Inflammatory macrophage treated with lipopolysaccharide for 1 hour (primary cell): ENCODE results near the gene HDAC9.

ENCODE experiments used
- DNase-seq, 2 donors: peaks; one replicate each; pipeline ENCODE4 v3.0.0-alpha.2; 2020 to 2022

Gene HDAC9

DNA sequence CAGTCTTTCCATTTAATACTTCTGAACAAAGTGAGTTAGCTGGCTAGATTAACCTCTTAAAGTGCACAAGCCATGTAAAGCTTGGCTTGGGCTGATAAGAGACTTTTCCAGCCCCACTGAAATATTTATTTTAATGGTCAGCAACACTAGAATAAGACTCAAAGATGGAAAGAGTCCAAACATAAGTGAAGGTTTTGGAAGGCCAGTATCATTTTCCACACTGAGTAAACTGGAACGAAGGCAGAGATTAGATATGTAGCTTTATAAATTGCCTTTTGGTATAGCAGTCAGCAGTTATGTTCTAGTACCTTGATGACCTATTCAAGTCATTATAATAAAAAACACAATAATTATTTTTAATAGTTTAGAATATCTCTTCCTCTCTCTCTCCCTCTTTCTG, 102.2 kb downstream of the HDAC9 start:
- DNase-seq: no peak

DNA sequence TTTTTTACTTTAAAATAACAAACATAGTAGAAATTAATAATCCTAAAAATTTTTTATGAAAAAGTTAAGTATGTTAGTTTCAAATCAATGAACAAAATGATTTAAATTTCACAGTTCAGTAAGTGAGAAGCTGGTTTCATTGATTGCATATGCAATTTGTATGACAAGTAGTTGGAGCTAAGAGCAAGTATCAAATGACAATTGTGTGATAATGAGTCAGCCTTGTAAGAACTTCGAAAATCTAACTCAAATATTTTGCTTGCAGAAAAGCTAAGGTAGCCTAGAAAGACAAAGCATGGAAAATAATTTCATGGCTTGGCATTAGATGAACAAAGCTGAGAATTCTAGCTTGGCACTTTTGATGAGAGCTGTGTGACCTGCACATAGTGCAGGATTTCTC, 111.5 kb downstream of the HDAC9 start:
- DNase-seq: no peak

- peak in 1 of 2 donors; percentile 24 for DNase-seq
Observed at GRCh38 chr7:18610331-18610948, 114.9 kb downstream of the HDAC9 start.

DNA sequence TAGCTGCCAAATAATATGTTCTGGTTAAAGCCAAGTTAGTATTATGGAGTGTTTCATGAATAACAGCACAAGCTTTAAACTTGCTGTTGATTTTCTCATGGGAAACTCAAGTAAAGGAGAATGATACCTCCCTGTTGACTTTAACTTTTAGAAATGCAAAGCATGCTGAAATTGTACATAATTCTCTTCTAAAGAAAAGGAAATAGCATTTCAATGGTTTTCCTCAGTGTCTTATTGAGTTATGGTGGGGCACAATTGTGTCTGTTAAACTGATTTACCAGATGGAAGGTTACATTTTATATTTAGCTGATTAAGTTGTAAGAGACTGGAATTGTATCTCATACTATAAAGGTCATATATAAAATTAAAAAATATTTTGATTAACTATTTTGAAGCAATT, 119.3 kb downstream of the HDAC9 start:
- DNase-seq: no peak

GRCh38 chr7:18619311-18619710, 123.8 kb downstream of the HDAC9 start:
- DNase-seq: no peak

- DNase-seq: no peak
Observed at GRCh38 chr7:18623389-18623788, 127.8 kb downstream of the HDAC9 start.

GRCh38 chr7:18624459-18624858, 128.9 kb downstream of the HDAC9 start:
- DNase-seq: no peak

GRCh38 chr7:18626086-18626485, 130.5 kb downstream of the HDAC9 start:
- no peak for DNase-seq

GRCh38 chr7:18626717-18627116, 131.2 kb downstream of the HDAC9 start:
- no peak for DNase-seq

DNA sequence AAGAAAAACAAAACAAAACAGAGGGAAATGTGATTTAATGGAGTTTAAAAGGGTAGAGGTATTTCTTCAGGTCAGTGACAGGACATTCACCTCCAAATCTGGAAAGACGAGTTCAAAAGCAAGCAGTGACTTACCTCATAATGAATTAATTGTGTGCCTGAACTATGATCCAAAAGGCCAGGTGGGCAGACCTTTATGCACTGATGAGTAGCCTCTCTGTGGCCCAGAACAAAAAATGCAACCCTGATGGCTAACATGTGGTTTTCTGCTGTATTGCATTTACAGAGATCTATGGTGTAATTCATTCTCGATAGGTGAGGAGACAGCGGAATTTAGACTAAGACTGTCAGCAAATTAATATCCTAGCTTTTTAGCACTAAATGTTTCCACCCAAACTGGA, 142.0 kb downstream of the HDAC9 start:
- no peak for DNase-seq

GRCh38 chr7:18638594-18639452, 143.3 kb downstream of the HDAC9 start:
- peak; percentile 93 to 94 for DNase-seq

DNA sequence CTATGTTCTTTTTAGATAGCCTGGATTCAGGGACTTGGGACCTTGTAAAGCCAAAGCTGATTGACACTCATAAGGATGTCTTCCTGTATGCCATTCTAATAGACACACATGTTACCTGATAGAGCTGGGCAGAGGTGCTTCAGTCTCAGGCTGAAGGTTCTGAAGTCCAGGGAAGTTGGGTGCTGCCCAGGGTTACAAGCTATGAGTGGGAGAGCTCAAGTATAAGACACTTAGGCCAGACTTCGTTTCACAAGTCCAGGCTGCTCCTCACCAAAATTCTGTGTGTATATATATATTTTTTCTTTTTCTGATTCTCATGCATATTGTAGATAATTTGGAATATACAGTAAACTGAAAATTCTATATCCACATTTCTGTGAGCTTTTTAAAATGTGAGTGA, 144.2 kb downstream of the HDAC9 start:
- peak in 1 of 2 donors; percentile 57 for DNase-seq

- DNase-seq: no peak
Observed at GRCh38 chr7:18644981-18645380, 149.4 kb downstream of the HDAC9 start.

GRCh38 chr7:18647582-18647981, 152.0 kb downstream of the HDAC9 start:
- peak; percentile 62 to 70 for DNase-seq

DNA sequence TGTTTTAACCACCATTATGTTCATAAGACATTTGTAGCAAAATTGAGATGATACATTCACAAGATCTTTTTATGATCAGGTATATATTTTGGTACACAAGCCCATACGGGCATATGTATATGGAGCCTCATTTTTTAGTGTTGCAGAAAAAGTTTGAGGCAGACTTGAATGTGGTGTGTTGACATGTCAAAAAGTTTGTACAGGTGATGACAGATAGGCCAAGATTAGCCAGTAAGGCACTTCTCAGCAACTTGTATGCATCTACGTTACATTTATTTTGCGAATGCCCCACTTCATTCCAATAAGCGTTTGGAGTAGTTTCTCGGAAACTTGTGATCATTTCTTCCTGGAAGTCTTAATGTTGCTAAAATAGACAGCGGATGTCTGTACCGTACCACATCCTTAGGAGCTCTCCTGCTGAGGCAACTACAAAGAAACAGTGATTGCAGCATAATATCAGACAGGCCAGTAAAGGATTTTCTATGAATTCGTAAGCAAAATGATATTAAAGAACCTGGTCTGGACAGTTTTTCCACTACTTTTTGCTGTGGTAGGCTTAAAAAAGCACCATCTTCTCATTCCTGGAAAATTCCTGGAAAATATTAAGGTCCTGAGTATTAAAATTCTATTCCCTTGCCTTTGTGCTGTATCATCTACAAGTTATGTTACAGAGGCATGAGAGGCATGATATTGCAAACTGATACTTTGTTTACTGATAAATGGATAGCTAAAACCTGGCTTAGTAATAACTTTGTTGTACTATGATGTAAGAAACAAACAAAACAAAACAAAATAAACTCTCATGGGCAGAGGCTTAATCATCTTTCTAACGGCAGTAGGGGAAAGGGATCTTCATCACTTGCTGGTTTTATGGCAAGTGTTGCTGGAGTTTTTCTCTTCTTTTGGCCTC, 153.6 kb downstream of the HDAC9 start:
- DNase-seq: no peak

DNA sequence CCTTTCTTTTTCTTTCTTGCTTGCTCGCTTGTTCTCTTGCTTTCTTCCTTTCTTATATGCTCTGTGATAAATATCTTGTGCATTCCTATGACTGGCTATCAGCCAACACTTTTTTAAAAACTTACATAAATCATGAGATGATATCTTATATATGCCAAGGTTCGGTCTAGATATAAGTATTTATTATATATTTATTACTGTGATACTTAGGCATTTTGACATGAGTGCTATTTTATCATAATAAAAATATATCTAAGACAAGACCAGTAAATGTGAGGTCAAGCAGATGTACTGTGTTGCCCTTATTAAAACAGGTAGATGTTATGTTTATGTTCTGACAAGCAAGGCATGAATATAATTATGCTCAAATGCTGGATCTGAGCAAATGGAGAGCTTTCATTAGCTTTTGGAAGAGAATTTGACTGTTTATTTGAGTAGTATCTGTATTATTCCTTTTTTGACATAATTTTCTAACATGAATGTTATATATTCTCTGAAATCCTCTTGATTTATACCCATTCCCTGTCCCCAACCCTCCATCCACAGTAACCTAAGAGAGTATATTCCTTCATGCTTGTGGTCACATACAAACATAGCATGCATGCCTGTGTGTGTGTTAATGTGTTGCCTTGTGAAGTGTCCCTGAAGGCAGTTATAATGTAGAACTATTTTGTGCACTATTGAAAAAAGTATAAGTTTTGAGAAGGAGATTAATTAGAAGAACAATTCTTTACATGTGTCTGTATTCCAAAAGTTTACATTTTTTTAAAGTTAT, 158.0 kb downstream of the HDAC9 start:
- DNase-seq: no peak

DNA sequence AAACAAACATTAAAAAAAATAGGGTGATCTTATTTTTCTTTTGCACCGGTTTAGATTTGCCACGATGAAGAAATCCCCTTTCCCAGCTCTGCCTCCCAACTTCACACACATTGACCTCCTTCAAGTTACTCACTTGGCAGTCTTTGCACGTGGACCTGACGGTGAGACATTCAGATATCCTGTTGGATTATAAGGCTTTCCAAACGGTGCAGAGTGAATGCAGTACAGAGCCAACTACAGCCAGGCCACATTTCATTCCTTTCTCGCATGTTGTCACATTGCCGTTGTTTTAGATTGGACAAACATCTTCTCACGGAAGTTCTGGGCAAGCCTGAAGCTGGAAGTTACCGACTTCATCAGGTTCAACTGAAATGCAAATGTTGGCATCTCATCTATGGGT, 159.2 kb downstream of the HDAC9 start:
- no peak for DNase-seq

DNA sequence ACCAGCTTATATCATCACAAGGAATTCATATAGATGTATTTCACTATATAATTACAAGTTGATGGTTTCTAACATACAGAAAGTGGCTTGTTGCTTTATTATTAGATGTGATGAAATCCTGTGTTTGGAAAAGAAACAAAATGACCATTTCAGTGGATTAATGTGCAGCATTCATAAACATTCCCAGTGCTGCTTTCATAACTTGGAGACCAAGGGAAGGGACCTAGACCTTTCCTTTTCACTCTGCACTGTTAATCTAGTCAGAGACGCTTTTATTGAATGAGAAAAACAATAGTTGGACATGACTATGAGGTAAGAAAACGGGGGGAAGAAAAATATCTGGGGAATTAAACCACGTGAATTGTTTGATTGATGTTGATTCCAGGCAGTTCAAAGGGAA, 160.0 kb downstream of the HDAC9 start:
- no peak for DNase-seq

GRCh38 chr7:18655912-18656311, 160.4 kb downstream of the HDAC9 start:
- DNase-seq: peak; percentile 60 to 69

DNA sequence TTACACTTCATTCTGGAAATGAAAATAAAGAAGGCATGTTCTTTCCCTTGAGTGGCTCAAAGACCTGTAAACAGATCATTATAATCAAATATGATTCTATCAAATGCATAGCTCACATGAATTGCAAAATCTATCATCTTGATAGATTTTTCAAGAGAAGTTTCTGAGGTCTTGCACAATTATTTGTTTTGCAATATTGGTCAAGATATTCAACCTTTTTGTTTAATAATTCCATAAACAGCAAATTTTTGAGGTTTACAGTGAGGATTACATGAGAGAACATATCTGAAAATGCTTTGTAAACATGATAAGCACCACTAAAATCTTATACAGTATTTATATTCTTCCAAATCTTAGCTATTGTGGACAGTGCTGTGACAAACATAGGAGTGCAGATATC, 160.8 kb downstream of the HDAC9 start:
- peak in 1 of 2 donors; percentile 20 for DNase-seq

- no peak for DNase-seq
Observed at GRCh38 chr7:18659746-18660145, 164.2 kb downstream of the HDAC9 start.

GRCh38 chr7:18663321-18663720, 167.8 kb downstream of the HDAC9 start:
- no peak for DNase-seq
